Esophagus squamous epithelium (tissue), 5 donors: ENCODE data around the gene RAMP1. TPM values are rescaled to one million over a fixed set of nuclear protein-coding genes. Genes with fewer than 3 reads are reported as not detected.

ENCODE experiments used
- DNase-seq: peaks from one replicate; lab custom pipeline; 2025; lab: John Stamatoyannopoulos, UW
- H3K27ac ChIP-seq, 4 donors: fragments of 200-600 bp; sonication (generic); one replicate each; pipeline ENCODE4 v1.5.1; 2016 to 2019; ENCODE audit warnings: mild to moderate bottlenecking in 1 of 4
- H3K27me3 ChIP-seq, 4 donors: fragments of 200-600 bp; sonication (generic); 1 replicate in 3 of 4; 2 replicates in 1 of 4; pipeline versions ENCODE4 v1.5.1 to v1.6.0; 2017 to 2021; ENCODE audit warnings: antibody characterized with exemption in 1 of 4
- H3K36me3 ChIP-seq, 3 donors: fragments of 200-600 bp; sonication (generic); one replicate each; pipeline ENCODE4 v1.5.1; 2016 to 2019
- H3K4me1 ChIP-seq, 3 donors: fragments of 200-600 bp; sonication (generic); one replicate each; pipeline ENCODE4 v1.5.1; 2017 to 2019
- H3K4me3 ChIP-seq, 4 donors: fragments of 200-600 bp; sonication (generic); 1 replicate in 3 of 4; 2 replicates in 1 of 4; pipeline ENCODE4 v1.5.1; 2016 to 2019; ENCODE audit warnings: mild to moderate bottlenecking in 2 of 4, moderate library complexity in 1 of 4
- H3K9me3 ChIP-seq, 3 donors: fragments of 200-600 bp; sonication (generic); one replicate each; pipeline ENCODE4 v1.5.1; 2016 to 2019
- POLR2A ChIP-seq, 4 donors: fragments of 450-650 bp; IDR thresholded peaks; one replicate each; pipeline ENCODE4 v1.6.1; 2017; ENCODE audit warnings: antibody characterized with exemption in 4 of 4, mild to moderate bottlenecking in 4 of 4, moderate library complexity in 3 of 4
- WGBS, 2 donors: methylation state at CpG; one replicate each; pipeline ENCODE4 v1.1.5; 2018; 5-methylcytosine and 5-hydroxymethylcytosine counted together
- intact Hi-C: fragments of 100-400 bp; cut with DNase I; formaldehyde crosslinking; loops from one replicate; pipeline ENCODE4 v1.15.0; 2022
- total RNA-seq, 4 donors: library from RNA; depleted of rRNA; stranded (reverse); fragments of >200 nt; gene quantifications; one replicate each; pipeline ENCODE4 v1.1.0, GENCODE V29; 2016
- TF ChIP-seq, protein P1 (sequence below), 6 experiments: fragments of 450-650 bp in 4 of 6; fragments of 200-600 bp in 2 of 6; sonication (generic) in 2 of 6; IDR thresholded peaks; one replicate each; pipeline ENCODE4 v1.5.1; 2016 to 2019; ENCODE audit warnings: antibody characterized with exemption in 6 of 6, mild to moderate bottlenecking in 4 of 6, moderate library complexity in 4 of 6
- donor health status: DM: yes; HTN: yes; CAD: no.

Gene RAMP1
- total RNA-seq, 4 donors from 2014 or later = 0.76 to 11.3 (median 4.0) TPM

GRCh38 chr2:237877576-237878307 is 18.3 kb downstream of the RAMP1 start:
- DNase-seq = no peak
- Histone ChIP-seq H3K9me3 (no peaks in the 10 kb centered on the region), H3K36me3 (no peaks in the 10 kb centered on the region), H3K4me1 (peaks cover 0 to 39% (median 25%) of the 10 kb centered on the region in 3 donors), H3K27ac (peak overlapping the region in 1 of 4 donors; percentile 6), H3K27me3 (peaks cover 0 to 6% (median 0%) of the 10 kb centered on the region in 4 donors), H3K4me3 (no peak overlapping the region)
- 96% methylated on average over 7 of the region's 25 CpGs; no CpG with 5 or more reads in 1 of the 2 donors for WGBS, 2 donors
- intact Hi-C loops = no loop called here
- TF ChIP-seq, protein P1, sequence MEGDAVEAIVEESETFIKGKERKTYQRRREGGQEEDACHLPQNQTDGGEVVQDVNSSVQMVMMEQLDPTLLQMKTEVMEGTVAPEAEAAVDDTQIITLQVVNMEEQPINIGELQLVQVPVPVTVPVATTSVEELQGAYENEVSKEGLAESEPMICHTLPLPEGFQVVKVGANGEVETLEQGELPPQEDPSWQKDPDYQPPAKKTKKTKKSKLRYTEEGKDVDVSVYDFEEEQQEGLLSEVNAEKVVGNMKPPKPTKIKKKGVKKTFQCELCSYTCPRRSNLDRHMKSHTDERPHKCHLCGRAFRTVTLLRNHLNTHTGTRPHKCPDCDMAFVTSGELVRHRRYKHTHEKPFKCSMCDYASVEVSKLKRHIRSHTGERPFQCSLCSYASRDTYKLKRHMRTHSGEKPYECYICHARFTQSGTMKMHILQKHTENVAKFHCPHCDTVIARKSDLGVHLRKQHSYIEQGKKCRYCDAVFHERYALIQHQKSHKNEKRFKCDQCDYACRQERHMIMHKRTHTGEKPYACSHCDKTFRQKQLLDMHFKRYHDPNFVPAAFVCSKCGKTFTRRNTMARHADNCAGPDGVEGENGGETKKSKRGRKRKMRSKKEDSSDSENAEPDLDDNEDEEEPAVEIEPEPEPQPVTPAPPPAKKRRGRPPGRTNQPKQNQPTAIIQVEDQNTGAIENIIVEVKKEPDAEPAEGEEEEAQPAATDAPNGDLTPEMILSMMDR (IDR thresholded peaks at IDR 0.05) = no peak
- TF ChIP-seq POLR2A (IDR thresholded peaks at IDR 0.05) = no peak

- H3K9me3 ChIP-seq = no peaks in the 10 kb centered on the region
- no peak overlapping the region for H3K4me3 ChIP-seq
- H3K27me3 ChIP-seq = peaks cover 0 to 6% (median 0%) of the 10 kb centered on the region in 4 donors
- H3K27ac ChIP-seq = peak overlapping the region in 1 of 4 donors; percentile 6
- peaks cover 0 to 31% (median 18%) of the 10 kb centered on the region in 3 donors for H3K4me1 ChIP-seq
- TF ChIP-seq POLR2A (IDR thresholded peaks at IDR 0.05) = no peak
- TF ChIP-seq, protein P1 (IDR thresholded peaks at IDR 0.05) = no peak
- H3K36me3 ChIP-seq = no peaks in the 10 kb centered on the region
- DNase-seq = no peak
- WGBS, 2 donors = 77 to 87% methylated on average over 5 to 6 of the region's 14 CpGs
- intact Hi-C loops = no loop called here
Measured at GRCh38 chr2:237878321-237879057, 19.1 kb downstream of the RAMP1 start.

DNA sequence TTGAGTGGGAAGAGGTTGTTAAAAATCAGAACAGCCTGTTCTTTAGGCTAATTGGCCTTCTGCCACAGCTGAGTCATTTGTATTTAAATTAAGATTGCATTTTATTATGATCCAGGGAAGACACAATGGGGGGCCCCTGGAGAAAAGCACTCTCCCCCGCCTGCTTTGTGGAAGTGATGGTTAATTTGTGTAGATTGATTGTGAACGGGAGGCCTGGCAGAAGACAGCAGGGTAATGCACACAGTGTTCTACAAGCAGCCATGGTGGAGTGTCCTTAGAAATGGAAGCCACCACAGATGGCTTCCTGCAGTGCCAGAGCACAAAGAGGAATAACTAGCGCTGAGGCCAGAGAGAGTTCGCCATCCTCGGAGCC is 19.6 kb downstream of the RAMP1 start:
- intact Hi-C loops = no loop called here
- TF ChIP-seq, protein P1 (IDR thresholded peaks at IDR 0.05) = no peak
- no peak for TF ChIP-seq POLR2A (IDR thresholded peaks at IDR 0.05)
- H3K4me3 ChIP-seq = no peak overlapping the region
- H3K36me3 ChIP-seq = no peaks in the 10 kb centered on the region
- H3K4me1 ChIP-seq = peaks cover 0 to 26% (median 13%) of the 10 kb centered on the region in 3 donors
- no peaks in the 10 kb centered on the region for H3K9me3 ChIP-seq
- H3K27ac ChIP-seq = no peak overlapping the region
- no peak for DNase-seq
- WGBS, 2 donors = 72 to 85% methylated on average over 4 to 5 of the region's 5 CpGs
- H3K27me3 ChIP-seq = peaks cover 0 to 6% (median 0%) of the 10 kb centered on the region in 4 donors

DNA sequence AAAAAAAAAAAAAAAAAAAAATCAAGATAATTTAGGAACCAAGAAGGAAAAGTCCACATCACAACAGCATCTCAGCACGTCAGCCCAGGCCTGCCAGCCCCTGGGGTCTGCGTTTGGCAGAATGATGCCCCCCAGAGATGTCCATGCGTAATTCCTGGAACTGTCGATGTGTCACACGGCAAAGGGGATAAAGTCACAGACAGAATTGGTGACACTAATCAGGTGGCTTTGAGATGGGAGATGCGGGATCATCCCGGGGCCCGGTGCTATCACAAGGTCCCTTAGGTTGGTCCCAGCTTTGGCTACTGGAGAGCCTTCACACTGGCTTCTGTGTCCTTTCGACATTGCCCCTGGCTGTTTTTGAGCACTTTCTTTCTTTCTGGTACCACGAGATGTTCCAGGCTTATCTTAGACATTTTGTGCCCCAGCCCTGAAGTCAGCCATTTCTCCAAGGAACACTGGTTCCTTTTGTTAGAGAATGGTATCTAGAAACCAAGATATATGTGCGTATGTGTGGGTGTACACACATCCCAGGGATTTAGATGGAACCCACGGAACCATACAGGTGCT is 20.7 kb downstream of the RAMP1 start:
- intact Hi-C loops = no loop called here
- TF ChIP-seq POLR2A (IDR thresholded peaks at IDR 0.05) = no peak
- TF ChIP-seq, protein P1 (IDR thresholded peaks at IDR 0.05) = no peak
- Histone ChIP-seq H3K27me3 (peaks cover 0 to 1% (median 0%) of the 10 kb centered on the region in 4 donors), H3K27ac (no peak overlapping the region), H3K9me3 (no peaks in the 10 kb centered on the region), H3K36me3 (no peaks in the 10 kb centered on the region), H3K4me3 (no peak overlapping the region), H3K4me1 (peaks cover 0 to 16% (median 7%) of the 10 kb centered on the region in 3 donors)
- WGBS, 2 donors = 87 to 95% methylated on average over 11 to 12 of the region's 12 CpGs
- no peak for DNase-seq
